Smooth muscle cell of the pulmonary artery (primary cell): ENCODE results near the gene AQP12A. TPM values are rescaled to one million over a fixed set of nuclear protein-coding genes. Genes with fewer than 3 reads are reported as not detected.

ENCODE experiments used
- total RNA-seq: library from RNA; depleted of rRNA; stranded (reverse); fragments of >200 nt; gene quantifications from 2 replicates; pipeline ENCODE4 v1.2.3, GENCODE V29; 2014

The AQP12A gene
- total RNA-seq, result not detected in 2 replicates

GRCh38 chr2:240691631-240692420, at the start of gene AQP12A:
Gene AQP12A (plus strand): TSS chr2:240691866. CDS start chr2:240691914, 48 bp downstream.

GRCh38 chr2:240682431-240683224, 9.0 kb upstream of the AQP12A start, which contains the start of gene AQP12B:
Gene AQP12B (minus strand): TSS chr2:240682885. CDS start chr2:240682837, 48 bp downstream.

Other genes with a start within 250 kb of the AQP12A start
- 5.7 and 9.5 TPM in 2 replicates for gene ANKMY1, start 133.9 kb upstream of the AQP12A start, total RNA-seq
- 2.4 TPM in 2 replicates for gene DUSP28, start 131.5 kb upstream of the AQP12A start, total RNA-seq
- 33.4 and 43.7 TPM in 2 replicates for gene RNPEPL1, start 123.4 kb upstream of the AQP12A start, total RNA-seq
- 20.8 and 33.1 TPM in 2 replicates for gene CAPN10, start 105.1 kb upstream of the AQP12A start, total RNA-seq
- gene GPR35, start 66.4 kb upstream of the AQP12A start, total RNA-seq, result 0.85 and 2.0 TPM in 2 replicates
- gene AQP12B, start 9.0 kb upstream of the AQP12A start, total RNA-seq, result not detected in 2 replicates
- 0.07 and 0.33 TPM in 2 replicates for gene KIF1A, start 128.4 kb downstream of the AQP12A start, total RNA-seq
- gene AGXT, start 177.0 kb downstream of the AQP12A start, total RNA-seq, result not detected in 2 replicates
- gene MAB21L4, start 204.3 kb downstream of the AQP12A start, total RNA-seq, result not detected in 2 replicates
- 0.13 TPM in 1 of 2 replicates, not detected in the other for gene CROCC2, start 214.5 kb downstream of the AQP12A start, total RNA-seq